ENCODE data around the gene POTED.
"Not testable (repeated sequence)": the region's sequence is repeated elsewhere in the genome, so short reads cannot be mapped to it uniquely, and the experiment has no call there.

The POTED gene

GRCh38 chr21:13609477-13609876, at the start of gene POTED:
Gene POTED, plus strand, starts transcription at chr21:13609777. Its CDS starts 452 bp downstream, at chr21:13610229.
- not testable (repeated sequence) for DNase-seq

- DNase-seq, result not testable (repeated sequence)
These were observed 40.5 kb downstream of the POTED start for GRCh38 chr21:13650101-13650500.

- DNase-seq, result not testable (repeated sequence)
These were observed 42.2 kb downstream of the POTED start for GRCh38 chr21:13651746-13652145.

Measured in NCI-H345 (cell line).